ENCODE data around the gene KCTD15. TPM values are rescaled to one million over a fixed set of nuclear protein-coding genes. Genes with fewer than 3 reads are reported as not detected.

Gene KCTD15
- total RNA-seq, 1 experiment from 2014 or later: 13.8 TPM

GRCh38 chr19:33825556-33825955 lies 28.9 kb downstream of the KCTD15 start:
- ChIA-PET CTCF (no interaction called here), POLR2A (ENCODE audit: unreplicated experiment) (no interaction called here)
- no peaks in the 10 kb centered on the region for H3K36me3 ChIP-seq (ENCODE audit: low read depth)

DNA sequence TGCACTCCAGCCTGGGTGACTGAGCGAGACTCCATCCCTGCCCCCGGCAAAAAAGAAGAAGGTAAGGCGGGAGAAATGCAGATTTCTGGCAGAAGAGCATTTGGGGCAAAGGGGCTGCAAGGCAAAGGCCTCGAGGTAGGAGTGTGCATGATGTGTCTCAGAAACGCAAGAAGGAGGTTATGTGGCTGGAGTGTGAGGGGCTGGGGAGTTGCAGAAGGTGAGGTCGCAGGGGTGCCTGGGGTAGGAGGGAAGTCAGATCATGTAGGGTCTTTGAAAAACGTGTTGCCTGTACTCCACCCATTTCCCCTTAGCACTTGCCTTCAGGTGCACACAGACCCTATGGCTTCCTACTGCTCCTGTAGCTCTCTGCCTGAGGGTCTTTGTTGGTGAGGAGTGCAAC lies 29.9 kb downstream of the KCTD15 start:
- Histone ChIP-seq H3K4me2 (no peak overlapping the region), H3K9me2 (ENCODE audit: insufficient read depth) (no peaks in the 10 kb centered on the region), H2AFZ (no peak overlapping the region), H3K79me2 (ENCODE audit: low read depth) (no peaks in the 10 kb centered on the region), H3K27ac (no peak overlapping the region), H3K9me3 (ENCODE audit: insufficient read depth, low read depth) (no peaks in the 10 kb centered on the region), H4K20me1 (ENCODE audit: insufficient read depth) (no peaks in the 10 kb centered on the region), H3K4me3 (no peak overlapping the region), H3K27me3 (ENCODE audit: insufficient read depth, low read depth) (no peaks in the 10 kb centered on the region), H3F3A (ENCODE audit: insufficient read depth, low read depth) (peaks cover 8% of the 10 kb centered on the region; the same call in 1 of the 2 replicates), H3K4me1 (replicated peaks; ENCODE audit: insufficient read depth) (peaks cover 12% of the 10 kb centered on the region), H3K36me3 (ENCODE audit: low read depth) (no peaks in the 10 kb centered on the region)
- BruUV-seq (replicated peaks): no TSS peak
- POLR2A ChIA-PET (ENCODE audit: unreplicated experiment): no interaction called here
- CTCF ChIA-PET: no interaction called here
- TF ChIP-seq CTCF (conservative IDR thresholded peaks at IDR 0.05) (no peak), EZH2 (IDR thresholded peaks at IDR 0.05; ENCODE audit: low read depth) (no peak)
- intact Hi-C loops (cut with micrococcal nuclease; ENCODE audit: unreplicated experiment): no loop called here
- DNase-seq: no peak

More at GRCh38 chr19:33825556-33825955, 28.9 kb downstream of the KCTD15 start:
- Histone ChIP-seq H3K9me3 (ENCODE audit: insufficient read depth, low read depth) (no peaks in the 10 kb centered on the region), H3K27ac (no peak overlapping the region), H3K4me1 (replicated peaks; ENCODE audit: insufficient read depth) (peaks cover 22% of the 10 kb centered on the region), H3K27me3 (ENCODE audit: insufficient read depth, low read depth) (no peaks in the 10 kb centered on the region), H3F3A (ENCODE audit: insufficient read depth, low read depth) (peaks cover 15% of the 10 kb centered on the region), H3K79me2 (ENCODE audit: low read depth) (no peaks in the 10 kb centered on the region), H3K9me2 (ENCODE audit: insufficient read depth) (no peaks in the 10 kb centered on the region), H3K4me2 (no peak overlapping the region), H4K20me1 (ENCODE audit: insufficient read depth) (no peaks in the 10 kb centered on the region), H3K4me3 (no peak overlapping the region), H2AFZ (no peak overlapping the region)
- no peak for TF ChIP-seq EZH2 (IDR thresholded peaks at IDR 0.05; ENCODE audit: low read depth)
- TF ChIP-seq CTCF (conservative IDR thresholded peaks at IDR 0.05): no peak
- intact Hi-C loops (cut with micrococcal nuclease; ENCODE audit: unreplicated experiment): no loop called here
- no peak for DNase-seq
- BruUV-seq (replicated peaks): no TSS peak

DNA sequence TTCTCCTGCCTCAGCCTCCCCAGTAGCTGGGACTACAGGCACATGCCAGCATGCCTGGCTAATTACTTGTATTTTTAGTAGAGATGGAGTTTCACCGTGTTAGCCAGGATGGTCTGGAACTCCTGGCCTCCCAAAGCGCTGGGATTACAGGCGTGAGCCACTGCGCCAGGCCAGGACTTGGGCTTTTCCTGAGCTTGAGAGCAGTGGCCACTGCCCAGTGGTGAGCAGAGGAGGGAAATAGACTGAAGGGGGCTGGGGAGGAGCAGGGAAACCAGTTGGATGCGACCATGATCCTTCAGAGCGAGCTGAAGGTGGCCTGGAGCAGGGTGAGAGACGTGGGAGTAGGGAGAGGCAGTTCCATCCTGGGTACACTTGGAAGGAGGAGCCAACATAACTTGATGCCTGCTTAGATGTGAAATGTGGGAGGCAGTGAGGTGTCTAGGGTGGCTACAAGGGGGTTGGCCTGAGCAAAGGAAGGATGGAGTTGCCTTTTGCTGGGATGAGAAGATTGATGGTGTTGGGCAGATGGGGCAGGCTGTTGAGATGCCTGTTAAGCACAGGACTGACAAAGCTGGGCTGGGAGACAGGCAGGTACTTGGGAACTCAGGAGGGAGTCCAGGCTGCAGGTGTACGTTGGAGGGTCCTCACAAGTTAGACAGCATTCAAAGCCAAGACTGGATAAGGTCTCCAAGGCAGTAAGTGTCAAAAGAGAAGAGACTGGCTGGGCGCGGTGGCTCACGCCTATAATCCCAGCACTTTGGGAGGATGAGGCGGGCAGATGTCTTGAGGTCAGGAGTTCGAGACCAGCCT lies 31.8 kb downstream of the KCTD15 start:
- Histone ChIP-seq H3K4me3 (no peak overlapping the region), H3K27ac (no peak overlapping the region), H3K4me1 (replicated peaks; ENCODE audit: insufficient read depth) (no peaks in the 10 kb centered on the region; the same call in 1 of the 2 replicates), H3K4me2 (no peak overlapping the region), H4K20me1 (ENCODE audit: insufficient read depth) (no peaks in the 10 kb centered on the region), H3K27me3 (ENCODE audit: insufficient read depth, low read depth) (peaks cover 2% of the 10 kb centered on the region; the same call in 1 of the 2 replicates), H3K79me2 (ENCODE audit: low read depth) (no peaks in the 10 kb centered on the region), H3K9me3 (ENCODE audit: insufficient read depth, low read depth) (no peaks in the 10 kb centered on the region), H3F3A (ENCODE audit: insufficient read depth, low read depth) (no peaks in the 10 kb centered on the region), H3K9me2 (ENCODE audit: insufficient read depth) (no peaks in the 10 kb centered on the region), H2AFZ (no peak overlapping the region), H3K36me3 (ENCODE audit: low read depth) (no peaks in the 10 kb centered on the region)
- ChIA-PET POLR2A (ENCODE audit: unreplicated experiment) (no interaction called here), CTCF (no interaction called here)
- no TSS peak for BruUV-seq (replicated peaks)
- TF ChIP-seq EZH2 (IDR thresholded peaks at IDR 0.05; ENCODE audit: low read depth): no peak
- TF ChIP-seq CTCF (conservative IDR thresholded peaks at IDR 0.05): no peak
- intact Hi-C loops (cut with micrococcal nuclease; ENCODE audit: unreplicated experiment): no loop called here
- DNase-seq: no peak
